HEK293T (cell line): ENCODE data around the gene TBL1XR1.

Experiments
- CTCF ChIA-PET: fragments of 350-600 bp; formaldehyde crosslinking; extraction: SDS; loops from one replicate; lab custom pipeline; 2021; ENCODE audit warnings: antibody characterized with exemption, inconsistent platforms; lab: Yijun Ruan, JAX
- POLR2A ChIA-PET: fragments of 350-600 bp; formaldehyde crosslinking; extraction: SDS; loops from one replicate; lab custom pipeline; 2020; ENCODE audit warnings: antibody characterized with exemption, inconsistent platforms; lab: Yijun Ruan, JAX
- DNase-seq: peaks from one replicate; pipeline ENCODE4 v3.0.0; 2012; ENCODE audit warnings: mixed read lengths; ENCODE audit errors: extremely low spot score
- ARNT ChIP-seq: fragments of 450-650 bp; IDR thresholded peaks from 2 replicates; pipeline ENCODE4 v1.6.1; 2017; ENCODE audit warnings: mild to moderate bottlenecking
- BHLHE40 ChIP-seq: fragments of 450-650 bp; IDR thresholded peaks from 2 replicates; pipeline ENCODE4 v1.6.1; 2016; ENCODE audit warnings: mild to moderate bottlenecking, moderate library complexity, borderline replicate concordance
- CTBP1 ChIP-seq: fragments of 450-650 bp; IDR thresholded peaks from 2 replicates; pipeline ENCODE4 v1.6.1; 2016; ENCODE audit warnings: borderline replicate concordance
- ELF4 ChIP-seq: fragments of 450-650 bp; IDR thresholded peaks from 2 replicates; pipeline ENCODE4 v1.6.1; 2017; ENCODE audit warnings: antibody characterized with exemption
- FOXA1 ChIP-seq: fragments of 450-650 bp; IDR thresholded peaks from 2 replicates; pipeline ENCODE4 v1.6.1; 2016; ENCODE audit warnings: mild to moderate bottlenecking
- FOXK2 ChIP-seq: fragments of 450-650 bp; IDR thresholded peaks from 2 replicates; pipeline ENCODE4 v1.6.1; 2016; ENCODE audit warnings: mild to moderate bottlenecking
- FOXM1 ChIP-seq: fragments of 450-650 bp; IDR thresholded peaks from 2 replicates; pipeline ENCODE4 v1.6.1; 2017; ENCODE audit warnings: mild to moderate bottlenecking, borderline replicate concordance
- HDGF ChIP-seq: fragments of 450-650 bp; IDR thresholded peaks from 2 replicates; pipeline ENCODE4 v1.6.1; 2017; ENCODE audit warnings: antibody characterized with exemption, borderline replicate concordance
- L3MBTL2 ChIP-seq: fragments of 450-650 bp; conservative IDR thresholded peaks from 2 replicates; pipeline ENCODE4 v1.6.1; 2016; ENCODE audit warnings: mild to moderate bottlenecking
- LEF1 ChIP-seq: fragments of 450-650 bp; IDR thresholded peaks from 2 replicates; pipeline ENCODE4 v1.6.1; 2017; ENCODE audit warnings: mild to moderate bottlenecking, borderline replicate concordance
- NFRKB ChIP-seq: fragments of 450-650 bp; IDR thresholded peaks from 2 replicates; pipeline ENCODE4 v1.6.1; 2016; ENCODE audit warnings: mild to moderate bottlenecking, moderate library complexity
- SP1 ChIP-seq: fragments of 450-650 bp; IDR thresholded peaks from 2 replicates; pipeline ENCODE4 v1.6.1; 2017
- SUZ12 ChIP-seq: fragments of 450-650 bp; IDR thresholded peaks from 2 replicates; pipeline ENCODE4 v1.6.1; 2016; ENCODE audit warnings: mild to moderate bottlenecking
- TARDBP ChIP-seq: fragments of 450-650 bp; IDR thresholded peaks from 2 replicates; pipeline ENCODE4 v1.6.1; 2016
- ZNF384 ChIP-seq: fragments of 450-650 bp; IDR thresholded peaks from 2 replicates; pipeline ENCODE4 v1.6.1; 2016
- TF ChIP-seq, protein P1 (sequence below): fragments of 450-650 bp; IDR thresholded peaks from 2 replicates; pipeline ENCODE4 v1.6.1; 2016

The TBL1XR1 gene

GRCh38 chr3:176988795-176989194 is 208.5 kb downstream of the TBL1XR1 start:
- POLR2A ChIA-PET = no interaction called here
- CTCF ChIA-PET = no interaction called here
- no peak for DNase-seq
- TF ChIP-seq ELF4 (no peak), TARDBP (no peak), SUZ12 (no peak), HDGF (no peak), SP1 (no peak), CTBP1 (no peak), BHLHE40 (no peak), ARNT (no peak), NFRKB (no peak), LEF1 (no peak), ZNF384 (no peak), FOXK2 (no peak), FOXA1 (no peak), L3MBTL2 (no peak)
- TF ChIP-seq, protein P1, sequence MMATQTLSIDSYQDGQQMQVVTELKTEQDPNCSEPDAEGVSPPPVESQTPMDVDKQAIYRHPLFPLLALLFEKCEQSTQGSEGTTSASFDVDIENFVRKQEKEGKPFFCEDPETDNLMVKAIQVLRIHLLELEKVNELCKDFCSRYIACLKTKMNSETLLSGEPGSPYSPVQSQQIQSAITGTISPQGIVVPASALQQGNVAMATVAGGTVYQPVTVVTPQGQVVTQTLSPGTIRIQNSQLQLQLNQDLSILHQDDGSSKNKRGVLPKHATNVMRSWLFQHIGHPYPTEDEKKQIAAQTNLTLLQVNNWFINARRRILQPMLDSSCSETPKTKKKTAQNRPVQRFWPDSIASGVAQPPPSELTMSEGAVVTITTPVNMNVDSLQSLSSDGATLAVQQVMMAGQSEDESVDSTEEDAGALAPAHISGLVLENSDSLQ = no peak

DNA sequence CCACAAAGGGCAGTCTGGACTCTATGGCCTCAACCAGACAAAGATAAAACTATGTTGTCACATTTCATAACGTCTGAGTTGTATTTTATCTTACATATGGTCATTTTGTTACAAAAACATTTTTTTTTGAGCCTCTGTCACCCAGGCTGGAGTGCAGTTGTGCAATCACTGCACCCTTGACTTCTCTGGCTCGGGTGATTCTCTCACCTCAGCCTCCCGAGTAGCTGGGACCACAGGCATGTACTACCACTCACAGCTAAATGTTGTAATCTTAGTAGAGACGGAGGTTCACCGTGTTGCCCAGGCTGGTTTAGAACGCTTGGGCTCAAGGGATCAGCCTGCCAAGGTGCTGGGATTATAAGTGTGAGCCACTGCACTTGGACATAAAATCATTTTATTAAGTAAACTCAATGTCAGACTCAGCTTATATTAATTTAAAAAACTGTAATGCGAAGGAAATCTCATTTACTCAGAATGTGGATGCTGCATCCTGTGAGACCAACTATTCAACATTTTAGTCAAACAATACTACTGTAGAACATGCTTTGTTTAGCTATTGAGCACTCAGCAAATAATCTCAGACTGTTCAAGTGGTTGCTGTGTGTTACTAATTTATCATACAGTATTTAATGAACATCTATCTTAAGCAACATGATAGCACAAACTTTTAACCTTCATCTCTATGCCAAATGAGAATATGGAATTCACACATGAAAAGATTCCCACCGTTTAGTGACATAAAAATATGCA is 209.2 kb downstream of the TBL1XR1 start:
- TF ChIP-seq FOXK2 (no peak), L3MBTL2 (no peak), FOXM1 (no peak), FOXA1 (no peak), TARDBP (no peak), SUZ12 (no peak), ARNT (no peak), HDGF (no peak), NFRKB (no peak), ZNF384 (no peak), BHLHE40 (no peak), SP1 (no peak), LEF1 (no peak), CTBP1 (no peak), ELF4 (no peak)
- TF ChIP-seq, protein P1 = no peak
- DNase-seq = no peak
- POLR2A ChIA-PET = no interaction called here
- CTCF ChIA-PET = no interaction called here

DNA sequence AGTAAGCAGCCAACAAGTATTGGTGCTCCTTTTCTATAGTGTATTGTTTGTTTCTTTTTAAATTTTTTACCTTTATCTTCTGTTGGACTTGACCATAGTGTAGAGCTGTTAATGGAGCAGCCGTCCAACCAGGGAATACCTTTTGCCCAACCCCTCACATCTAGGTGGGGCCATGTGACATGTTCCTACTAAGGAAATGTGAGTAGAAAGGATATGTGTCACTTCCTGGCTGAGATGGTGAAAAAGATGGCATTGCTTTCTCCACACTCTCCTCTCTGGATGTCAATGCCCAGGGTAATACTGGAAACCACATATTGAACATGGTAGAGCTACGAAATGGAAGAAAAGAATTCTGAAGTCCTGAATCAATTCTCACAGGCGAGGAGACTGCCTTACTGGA is 218.8 kb downstream of the TBL1XR1 start:
- TF ChIP-seq HDGF (no peak), NFRKB (no peak), TARDBP (no peak), ZNF384 (no peak), L3MBTL2 (no peak), FOXA1 (no peak), ARNT (no peak), FOXM1 (no peak), LEF1 (no peak), BHLHE40 (no peak), ELF4 (no peak), CTBP1 (no peak), FOXK2 (no peak), SP1 (no peak)
- CTCF ChIA-PET = no interaction called here
- POLR2A ChIA-PET = no interaction called here
- DNase-seq = no peak

GRCh38 chr3:176977331-176977730 is 220.0 kb downstream of the TBL1XR1 start:
- TF ChIP-seq, protein P1 = no peak
- TF ChIP-seq HDGF = no peak
- no peak for TF ChIP-seq SP1
- no peak for TF ChIP-seq NFRKB
- no peak for TF ChIP-seq CTBP1
- TF ChIP-seq FOXA1 = no peak
- TF ChIP-seq BHLHE40 = no peak
- TF ChIP-seq L3MBTL2 = no peak
- no peak for TF ChIP-seq FOXM1
- no peak for TF ChIP-seq FOXK2
- TF ChIP-seq ELF4 = no peak
- TF ChIP-seq SUZ12 = no peak
- no peak for TF ChIP-seq LEF1
- TF ChIP-seq TARDBP = no peak
- TF ChIP-seq ARNT = no peak
- no peak for TF ChIP-seq ZNF384
- ChIA-PET CTCF (no interaction called here), POLR2A (no interaction called here)
- no peak for DNase-seq

DNA sequence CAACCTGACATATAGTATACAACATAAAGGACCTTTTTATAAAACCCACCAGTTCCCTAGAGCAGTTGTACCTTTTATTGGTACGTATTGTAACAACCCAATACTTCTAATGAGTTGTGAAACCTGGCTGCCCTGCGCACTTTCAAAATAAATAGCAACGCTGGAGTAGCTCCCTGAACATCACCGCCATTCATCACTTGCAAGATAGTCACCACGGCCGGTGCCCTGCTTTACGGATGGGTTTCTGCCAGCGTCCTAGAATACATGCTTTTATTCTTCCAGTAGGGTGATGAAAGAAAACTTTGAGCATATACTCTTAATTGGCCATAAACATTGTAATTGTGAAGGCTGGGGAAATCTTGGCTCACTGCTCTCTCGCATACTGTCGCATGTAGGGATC is 220.7 kb downstream of the TBL1XR1 start:
- TF ChIP-seq SP1 (no peak), SUZ12 (no peak)
- TF ChIP-seq, protein P1 = no peak
- CTCF ChIA-PET = no interaction called here
- POLR2A ChIA-PET = no interaction called here
- DNase-seq = no peak

DNA sequence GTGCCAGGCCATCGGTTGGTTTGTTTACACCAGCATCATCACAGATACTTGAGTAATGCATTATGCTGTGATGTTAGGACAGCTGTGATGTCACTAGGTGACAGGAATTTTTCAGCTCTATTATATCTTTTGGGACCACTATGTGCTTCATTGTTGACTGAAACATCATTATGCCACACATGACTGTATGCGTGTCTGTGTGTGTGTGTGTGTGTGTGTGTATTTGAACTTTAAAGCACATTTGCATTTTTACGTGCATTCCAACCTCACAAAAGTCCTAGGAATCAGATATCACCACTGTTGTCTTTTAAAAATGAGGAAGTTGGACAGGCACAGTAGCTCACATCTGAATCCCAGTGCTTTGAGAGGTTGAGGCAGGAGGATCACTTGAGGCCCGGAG is 223.0 kb downstream of the TBL1XR1 start:
- no peak for TF ChIP-seq SP1
- no peak for TF ChIP-seq FOXA1
- no peak for DNase-seq
- POLR2A ChIA-PET = no interaction called here
- CTCF ChIA-PET = no interaction called here
